Natural killer cell (primary cell): Measurements from ENCODE around the gene UBE2D2. TPM values are rescaled to one million over a fixed set of nuclear protein-coding genes. Genes with fewer than 3 reads are reported as not detected.
A peak's percentile ranks its signal among the peaks of the same experiment; 100 is the strongest.

ENCODE experiments used
- ATAC-seq, 3 donors: fragments of 150-1000 bp in 2 of 3; fragments of 200-7000 bp in 1 of 3; cut with Tn5 transposase; 1 replicate in 1 of 3; 2 replicates in 2 of 3; pipeline ENCODE4 v1.10.0; 2021; ENCODE audit warnings: mild to moderate bottlenecking in 2 of 3, moderate library complexity in 2 of 3
- DNase-seq, 2 donors: peaks; one replicate each; pipeline versions ENCODE4 v3.0.0 to v3.0.0-alpha.2; 2013 to 2021; ENCODE audit warnings: mixed read lengths in 1 of 2
- H3K27ac ChIP-seq: one replicate; pipeline ENCODE4 v1.5.1; 2013; ENCODE audit warnings: mild to moderate bottlenecking, low read length
- H3K27me3 ChIP-seq: one replicate; pipeline ENCODE4 v1.6.1; 2013; ENCODE audit warnings: low read length; ENCODE audit not compliant: control insufficient read depth, insufficient read depth
- H3K36me3 ChIP-seq: one replicate; pipeline ENCODE4 v1.6.1; 2013; ENCODE audit warnings: low read length; ENCODE audit not compliant: control insufficient read depth, insufficient read depth
- H3K4me1 ChIP-seq: one replicate; pipeline ENCODE4 v1.6.1; 2013; ENCODE audit warnings: low read length; ENCODE audit not compliant: control insufficient read depth, insufficient read depth
- H3K4me3 ChIP-seq: one replicate; pipeline ENCODE4 v1.5.1; 2013; ENCODE audit warnings: low read length
- H3K9me3 ChIP-seq: one replicate; pipeline ENCODE4 v1.6.1; 2013; ENCODE audit warnings: low read length; ENCODE audit not compliant: control insufficient read depth, insufficient read depth
- H3K27ac Mint-ChIP-seq, 2 donors: one replicate each; pipeline ENCODE4 v1.8.0; 2022; ENCODE audit warnings: mild to moderate bottlenecking in 2 of 2, mixed read lengths in 2 of 2, moderate library complexity in 1 of 2
- H3K27me3 Mint-ChIP-seq, 2 donors: one replicate each; pipeline ENCODE4 v1.8.0; 2022; ENCODE audit warnings: low read depth in 2 of 2, mixed read lengths in 2 of 2
- H3K36me3 Mint-ChIP-seq: one replicate; pipeline ENCODE4 v1.8.0; 2022; ENCODE audit warnings: mixed read lengths
- H3K4me1 Mint-ChIP-seq, 2 donors: one replicate each; pipeline ENCODE4 v1.8.0; 2022; ENCODE audit warnings: mixed read lengths in 2 of 2
- H3K4me3 Mint-ChIP-seq: one replicate; pipeline ENCODE4 v1.8.0; 2022; ENCODE audit warnings: mild to moderate bottlenecking, moderate library complexity, mixed read lengths
- H3K9me3 Mint-ChIP-seq, 2 donors: one replicate each; pipeline ENCODE4 v1.8.0; 2022; ENCODE audit warnings: mixed read lengths in 2 of 2
- whole genome bisulfite sequencing: methylation state at CpG from one replicate; pipeline ENCODE4 v1.1.7; 2013; ENCODE audit warnings: missing lambda C conversion rate; ENCODE audit not compliant: insufficient coverage; 5-methylcytosine and 5-hydroxymethylcytosine counted together
- intact Hi-C: fragments of 100-400 bp; cut with micrococcal nuclease; formaldehyde crosslinking; loops from one replicate; pipeline ENCODE4 v1.14.2; 2022
- total RNA-seq, 4 donors: library from RNA; stranded (reverse); fragments of 120-200 nt in 1 of 4; gene quantifications; one replicate each; pipeline versions ENCODE4 v1.2.3 to v1.2.4, GENCODE V29; 2013 to 2022
- TF ChIP-seq, protein P1 (sequence below): fragments of 200-600 bp; IDR thresholded peaks from one replicate; pipeline ENCODE4 v1.8.0; 2022; ENCODE audit warnings: antibody characterized with exemption

Gene UBE2D2
- total RNA-seq, 3 donors from 2014 or later (not counting 1 experiment from before 2014, with no cell fraction given): 127 to 139 (median 131) TPM

GRCh38 chr5:139668924-139669661, 108.0 kb downstream of the UBE2D2 start:
- H3K27ac ChIP-seq: peak overlapping the region; percentile 92
- Mint-ChIP-seq H3K27ac (peak overlapping the region; percentile 92 to 94), H3K27me3 (no peaks in the 10 kb centered on the region), H3K4me1 (peaks cover 62 to 90% of the 10 kb centered on the region in 2 donors), H3K4me3 (peak overlapping the region; percentile 84), H3K36me3 (no peaks in the 10 kb centered on the region), H3K9me3 (no peaks in the 10 kb centered on the region)
- DNase-seq (no peak), ATAC-seq (no peak)
- WGBS: 23% methylated on average over 16 of the region's 18 CpGs
- no peaks in the 10 kb centered on the region for H3K36me3 ChIP-seq
- peaks cover 97% of the 10 kb centered on the region for H3K4me1 ChIP-seq
- TF ChIP-seq, protein P1, sequence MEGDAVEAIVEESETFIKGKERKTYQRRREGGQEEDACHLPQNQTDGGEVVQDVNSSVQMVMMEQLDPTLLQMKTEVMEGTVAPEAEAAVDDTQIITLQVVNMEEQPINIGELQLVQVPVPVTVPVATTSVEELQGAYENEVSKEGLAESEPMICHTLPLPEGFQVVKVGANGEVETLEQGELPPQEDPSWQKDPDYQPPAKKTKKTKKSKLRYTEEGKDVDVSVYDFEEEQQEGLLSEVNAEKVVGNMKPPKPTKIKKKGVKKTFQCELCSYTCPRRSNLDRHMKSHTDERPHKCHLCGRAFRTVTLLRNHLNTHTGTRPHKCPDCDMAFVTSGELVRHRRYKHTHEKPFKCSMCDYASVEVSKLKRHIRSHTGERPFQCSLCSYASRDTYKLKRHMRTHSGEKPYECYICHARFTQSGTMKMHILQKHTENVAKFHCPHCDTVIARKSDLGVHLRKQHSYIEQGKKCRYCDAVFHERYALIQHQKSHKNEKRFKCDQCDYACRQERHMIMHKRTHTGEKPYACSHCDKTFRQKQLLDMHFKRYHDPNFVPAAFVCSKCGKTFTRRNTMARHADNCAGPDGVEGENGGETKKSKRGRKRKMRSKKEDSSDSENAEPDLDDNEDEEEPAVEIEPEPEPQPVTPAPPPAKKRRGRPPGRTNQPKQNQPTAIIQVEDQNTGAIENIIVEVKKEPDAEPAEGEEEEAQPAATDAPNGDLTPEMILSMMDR: no peak
- intact Hi-C loops: no loop called here
- no peaks in the 10 kb centered on the region for H3K27me3 ChIP-seq
- H3K9me3 ChIP-seq: no peaks in the 10 kb centered on the region
- peak overlapping the region; percentile 70 for H3K4me3 ChIP-seq

GRCh38 chr5:139669662-139670368, 108.7 kb downstream of the UBE2D2 start:
- TF ChIP-seq, protein P1: no peak
- Histone ChIP-seq H3K36me3 (no peaks in the 10 kb centered on the region), H3K9me3 (no peaks in the 10 kb centered on the region), H3K27ac (peak overlapping the region; percentile 92), H3K4me3 (peak overlapping the region; percentile 70), H3K4me1 (peaks cover 97% of the 10 kb centered on the region), H3K27me3 (no peaks in the 10 kb centered on the region)
- Mint-ChIP-seq H3K27ac (peak overlapping the region; percentile 92 to 94), H3K36me3 (no peaks in the 10 kb centered on the region), H3K27me3 (no peaks in the 10 kb centered on the region), H3K4me3 (peak overlapping the region; percentile 84), H3K9me3 (no peaks in the 10 kb centered on the region), H3K4me1 (peaks cover 58 to 89% of the 10 kb centered on the region in 2 donors)
- DNase-seq: peak; percentile 56 to 67
- WGBS: 3% methylated on average over 23 of the region's 23 CpGs
- ATAC-seq: peak; percentile 40 to 62 (median 56)
- intact Hi-C loops: loop anchor here (1.0 to 2.0 kb wide), 6 partner anchors 9 to 41 kb away; no protein-coding TSS in a partner anchor

DNA sequence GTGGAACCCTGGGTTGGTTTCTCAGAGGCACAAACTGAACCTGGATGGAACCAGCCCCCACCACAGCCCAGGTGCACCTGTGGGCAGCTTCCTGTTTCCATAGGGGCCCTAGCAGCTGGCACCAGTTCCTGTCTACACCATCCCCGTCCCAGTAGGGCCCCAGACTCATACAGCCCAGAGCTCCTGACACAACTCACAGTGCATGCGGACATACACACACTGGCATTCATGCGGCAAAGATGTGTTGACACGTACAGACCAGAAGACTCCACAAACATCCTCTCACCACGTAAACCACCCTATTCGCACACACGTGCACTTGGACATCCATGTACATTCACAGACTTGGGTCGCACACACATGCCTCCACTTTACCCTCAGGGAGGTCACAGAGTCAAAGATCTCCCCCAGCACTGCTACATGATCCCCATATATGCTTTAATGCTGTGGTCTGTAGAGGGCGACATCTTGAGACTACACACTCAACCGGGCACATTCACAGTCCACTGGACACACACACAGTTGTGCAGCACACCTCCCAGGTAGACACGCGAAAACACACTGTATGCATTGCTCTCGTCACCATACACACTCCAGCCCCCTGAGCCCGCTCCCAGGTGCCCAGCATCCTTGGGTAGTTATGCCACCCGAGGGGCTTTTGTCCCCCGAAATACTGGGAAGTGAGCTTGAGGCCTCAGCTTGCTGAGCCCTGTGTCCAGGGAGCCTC, 109.4 kb downstream of the UBE2D2 start:
- TF ChIP-seq, protein P1: peak; percentile 43
- Histone ChIP-seq H3K4me1 (peaks cover 97% of the 10 kb centered on the region), H3K27ac (peak overlapping the region; percentile 92), H3K4me3 (peak overlapping the region; percentile 70), H3K36me3 (no peaks in the 10 kb centered on the region), H3K9me3 (no peaks in the 10 kb centered on the region), H3K27me3 (no peaks in the 10 kb centered on the region)
- H3K27ac Mint-ChIP-seq: peak overlapping the region; percentile 92 to 94
- intact Hi-C loops: loop anchor here (1.0 to 2.0 kb wide), 6 partner anchors 9 to 40 kb away; no protein-coding TSS in a partner anchor
- no peaks in the 10 kb centered on the region for H3K9me3 Mint-ChIP-seq
- DNase-seq: peak; percentile 57 to 64
- no peaks in the 10 kb centered on the region for H3K36me3 Mint-ChIP-seq
- H3K4me1 Mint-ChIP-seq: peaks cover 59 to 89% of the 10 kb centered on the region in 2 donors
- peak; percentile 48 to 62 (median 60) for ATAC-seq
- no peaks in the 10 kb centered on the region for H3K27me3 Mint-ChIP-seq
- WGBS: 19% methylated on average over 16 of the region's 16 CpGs
- H3K4me3 Mint-ChIP-seq: peak overlapping the region; percentile 84
